Measurements from ENCODE around the gene IGSF21.

Gene IGSF21

GRCh38 chr1:18060366-18060765 lies 47.2 kb upstream of the IGSF21 start:
- Histone ChIP-seq H3K9me3 (ENCODE audit: low read length) (no peaks in the 10 kb centered on the region), H2AFZ (ENCODE audit: low read length) (no peak overlapping the region), H3K36me3 (ENCODE audit: insufficient read depth, low read length) (no peaks in the 10 kb centered on the region), H3K27ac (ENCODE audit: low read depth, low read length, poor library complexity, severe bottlenecking) (no peak overlapping the region), H3F3A (ENCODE audit: insufficient read depth, low read length) (no peaks in the 10 kb centered on the region), H3K27me3 (ENCODE audit: insufficient read depth, low read length) (no peaks in the 10 kb centered on the region), H3K79me2 (ENCODE audit: insufficient read depth, low read length) (no peaks in the 10 kb centered on the region), H3K9ac (ENCODE audit: low read length) (no peak overlapping the region), H3K4me2 (ENCODE audit: low read length) (no peak overlapping the region), H4K20me1 (ENCODE audit: insufficient read depth, low read length) (no peaks in the 10 kb centered on the region), H3K9me2 (ENCODE audit: low read depth, low read length) (no peaks in the 10 kb centered on the region), H3K4me3 (ENCODE audit: low read depth, low read length, poor library complexity, severe bottlenecking) (no peak overlapping the region), H3K4me1 (ENCODE audit: insufficient read depth, low read length, severe bottlenecking) (no peaks in the 10 kb centered on the region)
- TF ChIP-seq, protein P1, sequence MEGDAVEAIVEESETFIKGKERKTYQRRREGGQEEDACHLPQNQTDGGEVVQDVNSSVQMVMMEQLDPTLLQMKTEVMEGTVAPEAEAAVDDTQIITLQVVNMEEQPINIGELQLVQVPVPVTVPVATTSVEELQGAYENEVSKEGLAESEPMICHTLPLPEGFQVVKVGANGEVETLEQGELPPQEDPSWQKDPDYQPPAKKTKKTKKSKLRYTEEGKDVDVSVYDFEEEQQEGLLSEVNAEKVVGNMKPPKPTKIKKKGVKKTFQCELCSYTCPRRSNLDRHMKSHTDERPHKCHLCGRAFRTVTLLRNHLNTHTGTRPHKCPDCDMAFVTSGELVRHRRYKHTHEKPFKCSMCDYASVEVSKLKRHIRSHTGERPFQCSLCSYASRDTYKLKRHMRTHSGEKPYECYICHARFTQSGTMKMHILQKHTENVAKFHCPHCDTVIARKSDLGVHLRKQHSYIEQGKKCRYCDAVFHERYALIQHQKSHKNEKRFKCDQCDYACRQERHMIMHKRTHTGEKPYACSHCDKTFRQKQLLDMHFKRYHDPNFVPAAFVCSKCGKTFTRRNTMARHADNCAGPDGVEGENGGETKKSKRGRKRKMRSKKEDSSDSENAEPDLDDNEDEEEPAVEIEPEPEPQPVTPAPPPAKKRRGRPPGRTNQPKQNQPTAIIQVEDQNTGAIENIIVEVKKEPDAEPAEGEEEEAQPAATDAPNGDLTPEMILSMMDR (IDR thresholded peaks at IDR 0.05; ENCODE audit: low read length), result no peak
- no peak for TF ChIP-seq EZH2 (IDR thresholded peaks at IDR 0.05; ENCODE audit: borderline replicate concordance, low read length)

- Histone ChIP-seq H3K36me3 (ENCODE audit: insufficient read depth, low read length) (no peaks in the 10 kb centered on the region), H3K27me3 (ENCODE audit: insufficient read depth, low read length) (no peaks in the 10 kb centered on the region), H2AFZ (ENCODE audit: low read length) (no peak overlapping the region), H3K79me2 (ENCODE audit: insufficient read depth, low read length) (no peaks in the 10 kb centered on the region), H3K27ac (ENCODE audit: low read depth, low read length, poor library complexity, severe bottlenecking) (no peak overlapping the region), H3K4me1 (ENCODE audit: insufficient read depth, low read length, severe bottlenecking) (no peaks in the 10 kb centered on the region), H3K9me3 (ENCODE audit: low read length) (no peaks in the 10 kb centered on the region), H3F3A (ENCODE audit: insufficient read depth, low read length) (no peaks in the 10 kb centered on the region), H3K4me2 (ENCODE audit: low read length) (no peak overlapping the region), H3K4me3 (ENCODE audit: low read depth, low read length, poor library complexity, severe bottlenecking) (no peak overlapping the region), H4K20me1 (ENCODE audit: insufficient read depth, low read length) (no peaks in the 10 kb centered on the region), H3K9ac (ENCODE audit: low read length) (no peak overlapping the region), H3K9me2 (ENCODE audit: low read depth, low read length) (no peaks in the 10 kb centered on the region)
- no peak for TF ChIP-seq EZH2 (IDR thresholded peaks at IDR 0.05; ENCODE audit: borderline replicate concordance, low read length)
- TF ChIP-seq, protein P1 (IDR thresholded peaks at IDR 0.05; ENCODE audit: low read length), result no peak
These were observed 45.4 kb upstream of the IGSF21 start for GRCh38 chr1:18062185-18062584.

GRCh38 chr1:18064534-18064933 lies 43.1 kb upstream of the IGSF21 start:
- no peaks in the 10 kb centered on the region for H3K27me3 ChIP-seq (ENCODE audit: insufficient read depth, low read length)
- TF ChIP-seq EZH2 (IDR thresholded peaks at IDR 0.05; ENCODE audit: borderline replicate concordance, low read length), result no peak
- TF ChIP-seq, protein P1 (IDR thresholded peaks at IDR 0.05; ENCODE audit: low read length), result no peak
- no peak overlapping the region for H3K4me3 ChIP-seq (ENCODE audit: low read depth, low read length, poor library complexity, severe bottlenecking)
- H3K9me2 ChIP-seq (ENCODE audit: low read depth, low read length), result no peaks in the 10 kb centered on the region
- no peaks in the 10 kb centered on the region for H3F3A ChIP-seq (ENCODE audit: insufficient read depth, low read length)
- no peaks in the 10 kb centered on the region for H3K4me1 ChIP-seq (ENCODE audit: insufficient read depth, low read length, severe bottlenecking)
- no peak overlapping the region for H3K9ac ChIP-seq (ENCODE audit: low read length)
- H4K20me1 ChIP-seq (ENCODE audit: insufficient read depth, low read length), result no peaks in the 10 kb centered on the region
- H3K9me3 ChIP-seq (ENCODE audit: low read length), result no peaks in the 10 kb centered on the region
- H2AFZ ChIP-seq (ENCODE audit: low read length), result no peak overlapping the region
- no peaks in the 10 kb centered on the region for H3K79me2 ChIP-seq (ENCODE audit: insufficient read depth, low read length)
- no peak overlapping the region for H3K4me2 ChIP-seq (ENCODE audit: low read length)
- no peak overlapping the region for H3K27ac ChIP-seq (ENCODE audit: low read depth, low read length, poor library complexity, severe bottlenecking)
- H3K36me3 ChIP-seq (ENCODE audit: insufficient read depth, low read length), result no peaks in the 10 kb centered on the region

Data from OCI-LY1 (cell line).